Measurements from ENCODE around the gene KDM3A. TPM values are rescaled to one million over a fixed set of nuclear protein-coding genes. Genes with fewer than 3 reads are reported as not detected.

KDM3A gene
- total RNA-seq, 1 experiment from 2014 or later = 48.4 TPM

DNA sequence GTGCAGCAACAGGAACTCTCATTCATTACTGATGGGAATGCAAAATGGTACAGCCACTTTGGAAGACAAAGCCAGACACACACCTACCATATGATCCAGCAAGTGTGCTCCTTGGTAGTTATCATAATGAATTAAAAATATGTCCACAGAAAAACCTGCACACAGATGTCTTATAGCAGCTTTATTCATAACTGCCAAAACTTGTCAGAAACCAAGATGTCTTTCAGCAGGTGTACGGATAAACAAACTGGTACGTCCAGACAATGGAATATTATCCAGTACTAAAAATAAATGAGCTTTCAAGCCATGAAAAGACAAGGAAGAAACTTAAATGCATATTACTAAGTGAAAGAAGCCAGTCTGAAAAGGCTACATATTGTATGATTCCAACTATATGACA, 71.7 kb downstream of the KDM3A start:
- ATAC-seq (no peak), DNase-seq (ENCODE audit: low read depth, low spot score) (no peak)
- Histone ChIP-seq H3K4me3 (ENCODE audit: low read depth in 2 of 2, low read length in 2 of 2) (no peak overlapping the region), H3K9me3 (ENCODE audit: control insufficient read depth, insufficient read depth, low read depth, low read length) (no peaks in the 10 kb centered on the region), H3K4me1 (ENCODE audit: control insufficient read depth, insufficient read depth, low read length) (no peaks in the 10 kb centered on the region), H3K36me3 (ENCODE audit: control insufficient read depth, insufficient read depth, low read length) (peaks cover 2% of the 10 kb centered on the region), H3K27me3 (ENCODE audit: control insufficient read depth, insufficient read depth, low read length) (no peaks in the 10 kb centered on the region), H3K27ac (ENCODE audit: low read length) (no peak overlapping the region)
- TF ChIP-seq SIN3A (IDR thresholded peaks at IDR 0.05; ENCODE audit: borderline replicate concordance, insufficient read depth, low read depth, low read length) = no peak
- TF ChIP-seq, protein P1, sequence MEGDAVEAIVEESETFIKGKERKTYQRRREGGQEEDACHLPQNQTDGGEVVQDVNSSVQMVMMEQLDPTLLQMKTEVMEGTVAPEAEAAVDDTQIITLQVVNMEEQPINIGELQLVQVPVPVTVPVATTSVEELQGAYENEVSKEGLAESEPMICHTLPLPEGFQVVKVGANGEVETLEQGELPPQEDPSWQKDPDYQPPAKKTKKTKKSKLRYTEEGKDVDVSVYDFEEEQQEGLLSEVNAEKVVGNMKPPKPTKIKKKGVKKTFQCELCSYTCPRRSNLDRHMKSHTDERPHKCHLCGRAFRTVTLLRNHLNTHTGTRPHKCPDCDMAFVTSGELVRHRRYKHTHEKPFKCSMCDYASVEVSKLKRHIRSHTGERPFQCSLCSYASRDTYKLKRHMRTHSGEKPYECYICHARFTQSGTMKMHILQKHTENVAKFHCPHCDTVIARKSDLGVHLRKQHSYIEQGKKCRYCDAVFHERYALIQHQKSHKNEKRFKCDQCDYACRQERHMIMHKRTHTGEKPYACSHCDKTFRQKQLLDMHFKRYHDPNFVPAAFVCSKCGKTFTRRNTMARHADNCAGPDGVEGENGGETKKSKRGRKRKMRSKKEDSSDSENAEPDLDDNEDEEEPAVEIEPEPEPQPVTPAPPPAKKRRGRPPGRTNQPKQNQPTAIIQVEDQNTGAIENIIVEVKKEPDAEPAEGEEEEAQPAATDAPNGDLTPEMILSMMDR (IDR thresholded peaks at IDR 0.05) = no peak
- TF ChIP-seq, protein P2, sequence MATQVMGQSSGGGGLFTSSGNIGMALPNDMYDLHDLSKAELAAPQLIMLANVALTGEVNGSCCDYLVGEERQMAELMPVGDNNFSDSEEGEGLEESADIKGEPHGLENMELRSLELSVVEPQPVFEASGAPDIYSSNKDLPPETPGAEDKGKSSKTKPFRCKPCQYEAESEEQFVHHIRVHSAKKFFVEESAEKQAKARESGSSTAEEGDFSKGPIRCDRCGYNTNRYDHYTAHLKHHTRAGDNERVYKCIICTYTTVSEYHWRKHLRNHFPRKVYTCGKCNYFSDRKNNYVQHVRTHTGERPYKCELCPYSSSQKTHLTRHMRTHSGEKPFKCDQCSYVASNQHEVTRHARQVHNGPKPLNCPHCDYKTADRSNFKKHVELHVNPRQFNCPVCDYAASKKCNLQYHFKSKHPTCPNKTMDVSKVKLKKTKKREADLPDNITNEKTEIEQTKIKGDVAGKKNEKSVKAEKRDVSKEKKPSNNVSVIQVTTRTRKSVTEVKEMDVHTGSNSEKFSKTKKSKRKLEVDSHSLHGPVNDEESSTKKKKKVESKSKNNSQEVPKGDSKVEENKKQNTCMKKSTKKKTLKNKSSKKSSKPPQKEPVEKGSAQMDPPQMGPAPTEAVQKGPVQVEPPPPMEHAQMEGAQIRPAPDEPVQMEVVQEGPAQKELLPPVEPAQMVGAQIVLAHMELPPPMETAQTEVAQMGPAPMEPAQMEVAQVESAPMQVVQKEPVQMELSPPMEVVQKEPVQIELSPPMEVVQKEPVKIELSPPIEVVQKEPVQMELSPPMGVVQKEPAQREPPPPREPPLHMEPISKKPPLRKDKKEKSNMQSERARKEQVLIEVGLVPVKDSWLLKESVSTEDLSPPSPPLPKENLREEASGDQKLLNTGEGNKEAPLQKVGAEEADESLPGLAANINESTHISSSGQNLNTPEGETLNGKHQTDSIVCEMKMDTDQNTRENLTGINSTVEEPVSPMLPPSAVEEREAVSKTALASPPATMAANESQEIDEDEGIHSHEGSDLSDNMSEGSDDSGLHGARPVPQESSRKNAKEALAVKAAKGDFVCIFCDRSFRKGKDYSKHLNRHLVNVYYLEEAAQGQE (IDR thresholded peaks at IDR 0.05; ENCODE audit: insufficient read depth in 1 of 2, low read depth in 2 of 2, low read length in 1 of 2) = no peak
- no peak for TF ChIP-seq POLR2AphosphoS5 (IDR thresholded peaks at IDR 0.05; ENCODE audit: low read depth, low read length)
- no peak for TF ChIP-seq TCF7L2 (IDR thresholded peaks at IDR 0.05; ENCODE audit: low read depth, low read length)
- intact Hi-C loops (cut with micrococcal nuclease; ENCODE audit: unreplicated experiment) (no loop called here), in situ Hi-C loops (cut with HindIII; ENCODE audit: low pct_unique_long_range_greater_than_20kb, low sequenced_read_pairs) (no loop called here)
- ChIA-PET POLR2A (no interaction called here), CTCF (no interaction called here)
- BruUV-seq (replicated peaks) = no TSS peak

DNA sequence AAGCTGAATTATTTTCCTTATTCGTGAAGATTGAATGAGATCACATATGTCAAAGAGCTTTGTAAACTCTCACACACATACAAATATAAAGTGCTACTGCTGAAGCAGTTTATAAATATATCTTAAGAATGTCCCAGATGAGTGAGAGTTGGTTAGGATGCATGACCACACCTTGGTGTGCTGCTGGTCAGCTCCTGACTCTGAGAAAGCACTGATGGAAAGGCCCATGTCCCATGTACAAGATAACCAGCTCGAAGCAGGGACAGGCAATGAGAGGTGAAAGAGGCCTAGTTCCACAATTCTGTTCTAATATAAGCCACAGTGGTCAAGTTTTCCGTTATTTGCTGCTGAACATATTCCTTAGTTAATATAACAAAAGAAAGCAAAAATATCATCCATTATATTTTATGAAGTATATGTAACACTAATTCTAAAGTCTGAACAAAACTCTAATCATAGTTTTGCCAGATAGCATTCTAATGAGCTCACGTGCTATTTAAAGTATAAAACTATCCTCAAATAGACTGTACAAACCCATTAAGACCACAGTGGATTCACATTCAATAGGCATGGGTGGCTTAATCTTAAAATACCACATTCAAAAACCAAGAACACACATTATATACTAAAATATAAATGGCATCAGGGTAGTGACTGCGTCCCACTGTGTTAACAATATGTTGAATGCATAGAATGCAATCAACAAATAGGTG, 72.9 kb downstream of the KDM3A start:
- peaks cover 2% of the 10 kb centered on the region for H3K36me3 ChIP-seq (ENCODE audit: control insufficient read depth, insufficient read depth, low read length)
- ATAC-seq (no peak), DNase-seq (ENCODE audit: low read depth, low spot score) (no peak)
- POLR2A ChIA-PET = interaction anchor here (0.6 kb wide), 1 partner anchor 290 kb away, joined by 3 read pairs; no protein-coding TSS in a partner anchor
- H3K4me3 ChIP-seq (ENCODE audit: low read depth in 2 of 2, low read length in 2 of 2) = no peak overlapping the region
- in situ Hi-C loops (cut with HindIII; ENCODE audit: low pct_unique_long_range_greater_than_20kb, low sequenced_read_pairs) (no loop called here), intact Hi-C loops (cut with micrococcal nuclease; ENCODE audit: unreplicated experiment) (no loop called here)
- CTCF ChIA-PET = no interaction called here
- H3K4me1 ChIP-seq (ENCODE audit: control insufficient read depth, insufficient read depth, low read length) = no peaks in the 10 kb centered on the region
- H3K27me3 ChIP-seq (ENCODE audit: control insufficient read depth, insufficient read depth, low read length) = no peaks in the 10 kb centered on the region
- no TSS peak for BruUV-seq (replicated peaks)
- no peaks in the 10 kb centered on the region for H3K9me3 ChIP-seq (ENCODE audit: control insufficient read depth, insufficient read depth, low read depth, low read length)
- H3K27ac ChIP-seq (ENCODE audit: low read length) = no peak overlapping the region
- TF ChIP-seq TCF7L2 (IDR thresholded peaks at IDR 0.05; ENCODE audit: low read depth, low read length) (no peak), SIN3A (IDR thresholded peaks at IDR 0.05; ENCODE audit: borderline replicate concordance, insufficient read depth, low read depth, low read length) (no peak), POLR2AphosphoS5 (IDR thresholded peaks at IDR 0.05; ENCODE audit: low read depth, low read length) (no peak)
- TF ChIP-seq, protein P2 (IDR thresholded peaks at IDR 0.05; ENCODE audit: insufficient read depth in 1 of 2, low read depth in 2 of 2, low read length in 1 of 2) = no peak
- TF ChIP-seq, protein P1 (IDR thresholded peaks at IDR 0.05) = no peak
